K562 (cell line): Measurements from ENCODE around the gene SIGLEC14. TPM values are rescaled to one million over a fixed set of nuclear protein-coding genes. Genes with fewer than 3 reads are reported as not detected.
A peak's percentile ranks its signal among the peaks of the same experiment; 100 is the strongest.

Source experiments
- ARID1B ChIP-seq: fragments of 450-650 bp; IDR thresholded peaks from 2 replicates; pipeline ENCODE4 v1.6.1; 2016; ENCODE audit warnings: antibody characterized with exemption, mild to moderate bottlenecking, inconsistent platforms
- CBX3 ChIP-seq, 2 experiments: IDR thresholded peaks; 1 replicate in 1 of 2; 2 replicates in 1 of 2; pipeline ENCODE4 v1.6.1; 2012; ENCODE audit warnings: inconsistent platforms in 2 of 2, low read length in 2 of 2, borderline replicate concordance in 1 of 2, control low read depth in 1 of 2
- CBX5 ChIP-seq: IDR thresholded peaks from 2 replicates; pipeline ENCODE4 v1.6.1; 2014; ENCODE audit warnings: low read depth, borderline replicate concordance
- CC2D1A ChIP-seq: fragments of 450-650 bp; IDR thresholded peaks from 2 replicates; pipeline ENCODE4 v1.6.1; 2017; ENCODE audit warnings: mild to moderate bottlenecking
- GTF2A2 ChIP-seq: IDR thresholded peaks from 2 replicates; pipeline ENCODE4 v1.6.1; 2016; ENCODE audit warnings: mild to moderate bottlenecking, missing genetic modification characterization, missing compliant biosample characterization
- GTF2F1 ChIP-seq: IDR thresholded peaks from 2 replicates; pipeline ENCODE4 v1.6.1; 2011; ENCODE audit warnings: low read depth, low read length, improper control_type of control experiment
- HDGF ChIP-seq: fragments of 450-650 bp; IDR thresholded peaks from 2 replicates; pipeline ENCODE4 v1.6.1; 2016
- HES1 ChIP-seq: fragments of 450-650 bp; IDR thresholded peaks from 2 replicates; pipeline ENCODE4 v1.6.1; 2016; ENCODE audit warnings: low read depth, mild to moderate bottlenecking, moderate library complexity
- KDM5B ChIP-seq: fragments of 200-600 bp; sonication (generic); IDR thresholded peaks from 2 replicates; pipeline ENCODE4 v1.6.1; 2012; ENCODE audit warnings: low read depth, mild to moderate bottlenecking, moderate library complexity, low read length, control low read depth, inconsistent platforms; ENCODE audit not compliant: insufficient replicate concordance
- MCM7 ChIP-seq, 2 experiments: fragments of 450-650 bp; IDR thresholded peaks; 2 replicates each; pipeline ENCODE4 v1.6.1; 2016 to 2018
- MECOM ChIP-seq: fragments of 250-450 bp; sonication (Bioruptor Pico); IDR thresholded peaks from 2 replicates; pipeline ENCODE4 v1.8.0; 2022; ENCODE audit warnings: inconsistent platforms
- RFX5 ChIP-seq: IDR thresholded peaks from 2 replicates; pipeline ENCODE4 v1.6.1; 2011; ENCODE audit warnings: low read depth, mild to moderate bottlenecking, improper control_type of control experiment, low read length
- SETDB1 ChIP-seq: IDR thresholded peaks from one replicate; pipeline ENCODE4 v1.6.1; 2012; ENCODE audit warnings: low read length, control low read depth, inconsistent platforms
- SMAD4 ChIP-seq: fragments of 250-450 bp; sonication (Bioruptor Pico); conservative IDR thresholded peaks from 2 replicates; pipeline ENCODE4 v1.8.0; 2021; ENCODE audit warnings: inconsistent platforms, mild to moderate bottlenecking, moderate library complexity
- SMARCA4 ChIP-seq: fragments of 450-650 bp; IDR thresholded peaks from 2 replicates; pipeline ENCODE4 v1.6.1; 2016
- SNIP1 ChIP-seq: fragments of 450-650 bp; IDR thresholded peaks from 2 replicates; pipeline ENCODE4 v1.7.1; 2017; ENCODE audit warnings: low read depth, mild to moderate bottlenecking
- SRF ChIP-seq, 2 experiments: fragments of 250-450, 450-650 bp in 1 of 2; sonication (Bioruptor Pico) in 1 of 2; sonication (generic) in 1 of 2; formaldehyde crosslinking; IDR thresholded peaks; 2 replicates each; pipeline versions ENCODE4 v1.5.0 to v1.5.1; 2020 to 2022; ENCODE audit warnings: mild to moderate bottlenecking in 1 of 2, missing genetic modification reagents in 1 of 2
- SRSF1 ChIP-seq: fragments of 200-400 bp; formaldehyde crosslinking; IDR thresholded peaks from 2 replicates; pipeline ENCODE4 v1.6.1; 2017; ENCODE audit warnings: mild to moderate bottlenecking, low read depth, low read length, moderate library complexity
- TEAD2 ChIP-seq: fragments of 450-650 bp; IDR thresholded peaks from 2 replicates; pipeline ENCODE4 v1.6.1; 2016; ENCODE audit warnings: missing genetic modification characterization, control low read depth, missing compliant biosample characterization
- ZBTB26 ChIP-seq: fragments of 450-650 bp; formaldehyde crosslinking; IDR thresholded peaks from 2 replicates; pipeline ENCODE4 v1.4.0; 2022; ENCODE audit warnings: missing genetic modification characterization
- ZKSCAN8 ChIP-seq: fragments of 200-800 bp; sonication (Bioruptor generic); IDR thresholded peaks from 2 replicates; pipeline ENCODE4 v1.6.1; 2016; ENCODE audit warnings: missing genetic modification characterization, missing compliant biosample characterization
- ZNF431 ChIP-seq: sonication (generic); formaldehyde crosslinking; IDR thresholded peaks from 2 replicates; pipeline ENCODE4 v1.8.0; 2022; ENCODE audit warnings: mild to moderate bottlenecking, missing genetic modification reagents
- ZNF668 ChIP-seq: fragments of 250-450 bp; sonication (Bioruptor Pico); IDR thresholded peaks from 2 replicates; pipeline ENCODE4 v1.8.0; 2022; ENCODE audit warnings: mild to moderate bottlenecking, inconsistent platforms
- polyA plus RNA-seq, 8 experiments: library from polyadenylated mRNA; depleted of rRNA in 4 of 8; stranded (reverse) in 5 of 8; unstranded in 3 of 8; fragments of >200 nt; fragmentation: Nextera tagmentation in 2 of 8; fragmentation: Illumina TruSeq in 1 of 8; extraction: Ambion mirVana in 2 of 8; extraction: Trizol in 1 of 8; gene quantifications; 2 replicates each; pipeline versions ENCODE4 v1.2.1 to v1.2.3, GENCODE V29; 2011 to 2014; ENCODE audit warnings: inconsistent platforms in 1 of 8, missing spikeins in 1 of 8
- total RNA-seq, 7 experiments: library from RNA; depleted of rRNA in 6 of 7; stranded (reverse); fragments of >200 nt in 6 of 7; fragmentation: Illumina TruSeq in 2 of 7; extraction: Trizol in 2 of 7; gene quantifications; 2 replicates each; pipeline versions ENCODE4 v1.2.1 to v1.2.3, GENCODE V29; 2011 to 2021; ENCODE audit warnings: low replicate concordance in 1 of 7
- TF ChIP-seq, protein P1 (sequence below): fragments of 250-450 bp; sonication (Bioruptor Pico); IDR thresholded peaks from 2 replicates; pipeline ENCODE4 v1.4.0; 2020; ENCODE audit warnings: mild to moderate bottlenecking, moderate library complexity
- TF ChIP-seq, protein P2 (sequence below), 2 experiments: fragments of 250-450 bp in 1 of 2; fragments of 450-650 bp in 1 of 2; sonication (Bioruptor Pico) in 1 of 2; IDR thresholded peaks; 2 replicates each; pipeline versions ENCODE4 v1.6.1 to v1.8.0; 2016 to 2021; ENCODE audit warnings: mild to moderate bottlenecking in 2 of 2, moderate library complexity in 2 of 2, missing compliant biosample characterization in 1 of 2, missing genetic modification characterization in 1 of 2

The SIGLEC14 gene
- total and polyA plus RNA-seq, 9 of the 15 experiments (the other 6 are each of a cell fraction or from before 2014, with no cell fraction given) = not detected

DNA sequence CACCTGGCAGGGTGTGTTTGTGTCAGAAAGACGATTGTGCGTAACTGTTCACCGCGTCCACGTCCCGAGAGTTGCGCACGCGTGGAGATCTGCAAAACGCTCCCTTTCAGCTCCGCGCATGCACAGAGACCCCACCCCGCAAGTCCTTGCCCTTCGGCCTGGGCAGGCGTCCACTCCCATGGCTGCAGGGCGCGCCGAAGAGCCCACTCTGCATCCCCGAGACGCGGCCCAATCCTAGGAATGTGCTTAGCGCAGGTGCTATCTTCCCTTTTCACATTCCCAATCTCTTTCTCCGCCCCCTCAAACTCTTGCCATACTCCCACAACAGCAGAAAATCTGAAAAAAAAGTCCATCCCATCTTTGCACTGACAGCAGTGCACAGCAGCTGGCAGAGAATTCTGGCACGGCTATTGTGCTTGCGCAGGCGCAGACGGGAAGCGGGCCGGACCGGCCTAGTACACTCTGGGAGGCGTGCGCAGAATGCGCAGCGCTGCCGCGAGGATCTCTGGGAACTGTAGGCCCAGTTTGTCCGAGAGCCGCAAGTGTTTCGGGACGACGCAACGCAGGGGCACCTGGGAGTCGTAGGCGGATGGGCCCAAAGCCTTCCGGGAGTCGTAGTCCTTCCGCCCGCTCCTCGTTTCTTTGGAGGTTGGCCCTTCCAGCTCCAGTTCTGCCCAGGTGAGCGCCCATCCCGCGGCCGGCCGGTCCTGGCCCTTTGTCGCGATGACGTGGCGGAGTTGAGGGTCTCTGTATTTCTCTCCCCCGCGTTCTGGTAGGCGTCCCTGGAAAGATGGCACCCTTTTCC lies 52.5 kb downstream of the SIGLEC14 start (continued):
- TF ChIP-seq, protein P1, sequence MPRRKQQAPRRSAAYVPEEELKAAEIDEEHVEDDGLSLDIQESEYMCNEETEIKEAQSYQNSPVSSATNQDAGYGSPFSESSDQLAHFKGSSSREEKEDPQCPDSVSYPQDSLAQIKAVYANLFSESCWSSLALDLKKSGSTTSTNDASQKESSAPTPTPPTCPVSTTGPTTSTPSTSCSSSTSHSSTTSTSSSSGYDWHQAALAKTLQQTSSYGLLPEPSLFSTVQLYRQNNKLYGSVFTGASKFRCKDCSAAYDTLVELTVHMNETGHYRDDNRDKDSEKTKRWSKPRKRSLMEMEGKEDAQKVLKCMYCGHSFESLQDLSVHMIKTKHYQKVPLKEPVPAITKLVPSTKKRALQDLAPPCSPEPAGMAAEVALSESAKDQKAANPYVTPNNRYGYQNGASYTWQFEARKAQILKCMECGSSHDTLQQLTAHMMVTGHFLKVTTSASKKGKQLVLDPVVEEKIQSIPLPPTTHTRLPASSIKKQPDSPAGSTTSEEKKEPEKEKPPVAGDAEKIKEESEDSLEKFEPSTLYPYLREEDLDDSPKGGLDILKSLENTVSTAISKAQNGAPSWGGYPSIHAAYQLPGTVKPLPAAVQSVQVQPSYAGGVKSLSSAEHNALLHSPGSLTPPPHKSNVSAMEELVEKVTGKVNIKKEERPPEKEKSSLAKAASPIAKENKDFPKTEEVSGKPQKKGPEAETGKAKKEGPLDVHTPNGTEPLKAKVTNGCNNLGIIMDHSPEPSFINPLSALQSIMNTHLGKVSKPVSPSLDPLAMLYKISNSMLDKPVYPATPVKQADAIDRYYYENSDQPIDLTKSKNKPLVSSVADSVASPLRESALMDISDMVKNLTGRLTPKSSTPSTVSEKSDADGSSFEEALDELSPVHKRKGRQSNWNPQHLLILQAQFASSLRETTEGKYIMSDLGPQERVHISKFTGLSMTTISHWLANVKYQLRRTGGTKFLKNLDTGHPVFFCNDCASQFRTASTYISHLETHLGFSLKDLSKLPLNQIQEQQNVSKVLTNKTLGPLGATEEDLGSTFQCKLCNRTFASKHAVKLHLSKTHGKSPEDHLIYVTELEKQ (CRISPR knock-in tag) = no peak
- no peak for TF ChIP-seq HDGF
- no peak for TF ChIP-seq GTF2F1
- no peak for TF ChIP-seq SNIP1
- peak in 1 of 2 experiments; percentile 71; a peak in 1 of 3 replicates for TF ChIP-seq CBX3 (IDR thresholded peaks at IDR 0.05; ENCODE audit: borderline replicate concordance in 1 of 2, low read length in 2 of 2)
- TF ChIP-seq CBX5 = no peak
- no peak for TF ChIP-seq RFX5
- no peak for TF ChIP-seq MCM7 (IDR thresholded peaks at IDR 0.05)
- TF ChIP-seq HES1 = no peak
- no peak for TF ChIP-seq SETDB1
- no peak for TF ChIP-seq SMAD4 (CRISPR knock-in tag)
- no peak for TF ChIP-seq ZKSCAN8 (CRISPR knock-in tag)
- no peak for TF ChIP-seq ARID1B
- TF ChIP-seq SRF (CRISPR knock-in tag; IDR thresholded peaks at IDR 0.05) = no peak; a peak in 1 of 4 replicates
- TF ChIP-seq, protein P2, sequence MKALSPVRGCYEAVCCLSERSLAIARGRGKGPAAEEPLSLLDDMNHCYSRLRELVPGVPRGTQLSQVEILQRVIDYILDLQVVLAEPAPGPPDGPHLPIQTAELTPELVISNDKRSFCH (CRISPR knock-in tag; IDR thresholded peaks at IDR 0.05) = no peak
- TF ChIP-seq, protein P2 (tag; IDR thresholded peaks at IDR 0.05) = no peak
- no peak for TF ChIP-seq MECOM (CRISPR knock-in tag)
- TF ChIP-seq ZNF668 (CRISPR knock-in tag) = no peak
- no peak for TF ChIP-seq ZBTB26 (CRISPR knock-in tag)
- no peak for TF ChIP-seq KDM5B
- no peak for TF ChIP-seq SMARCA4
- TF ChIP-seq CC2D1A = no peak
- TF ChIP-seq SRSF1 = no peak
- peak; percentile 50; the same call in 1 of the 2 replicates for TF ChIP-seq ZNF431
- no peak for TF ChIP-seq TEAD2 (tag)
- TF ChIP-seq GTF2A2 (tag) = no peak
